PC-3 (cell line): ENCODE results near the gene MRPL45.
"Not testable (repeated sequence)": the region's sequence is repeated elsewhere in the genome, so short reads cannot be mapped to it uniquely, and the experiment has no call there.

Experiments used
- CTCF ChIP-seq: fragments of 300-600 bp; sonication (generic); conservative IDR thresholded peaks from 2 replicates; pipeline ENCODE4 v1.5.1; 2017; ENCODE audit warnings: antibody characterized with exemption, low read depth, mild to moderate bottlenecking, low read length
- EZH2 ChIP-seq: fragments of 300-600 bp; sonication (generic); IDR thresholded peaks from one replicate; pipeline ENCODE4 v1.6.1; 2017; ENCODE audit warnings: antibody characterized with exemption, mild to moderate bottlenecking, low read length; ENCODE audit not compliant: unreplicated experiment
- EZH2phosphoT487 ChIP-seq: fragments of 300-600 bp; sonication (generic); IDR thresholded peaks from 2 replicates; pipeline ENCODE4 v1.6.1; 2018; ENCODE audit warnings: mild to moderate bottlenecking, antibody characterized with exemption, low read length, borderline replicate concordance

- not testable (repeated sequence) for TF ChIP-seq CTCF, EZH2phosphoT487, EZH2
Observed at GRCh38 chr17:38295602-38296365, 1.2 kb upstream of the MRPL45 start.
